ENCODE results near the gene ZNF674. TPM values are rescaled to one million over a fixed set of nuclear protein-coding genes. Genes with fewer than 3 reads are reported as not detected.
"Not testable (repeated sequence)": the region's sequence is repeated elsewhere in the genome, so short reads cannot be mapped to it uniquely, and the experiment has no call there.

ZNF674 gene
- total RNA-seq, 1 experiment from 2014 or later: 1.5 TPM

GRCh38 chrX:46573331-46573891 lies 28.2 kb upstream of the ZNF674 start, which contains the start of gene CHST7:
CHST7 (plus strand) TSS chrX:46573765; CDS start chrX:46573932, 167 bp downstream.
- DNase-seq (ENCODE audit: low read depth, low spot score): peak; percentile 64

GRCh38 chrX:46572340-46572936 lies 27.2 kb upstream of the ZNF674 start:
- no peak for DNase-seq (ENCODE audit: low read depth, low spot score)
- in situ Hi-C loops (cut with HindIII; ENCODE audit: low pct_unique_long_range_greater_than_20kb, low sequenced_read_pairs): no loop called here

More at GRCh38 chrX:46573331-46573891, 28.2 kb upstream of the ZNF674 start, which contains the start of gene CHST7:
- in situ Hi-C loops (cut with HindIII; ENCODE audit: low pct_unique_long_range_greater_than_20kb, low sequenced_read_pairs): no loop called here

GRCh38 chrX:46571423-46572339 lies 26.5 kb upstream of the ZNF674 start:
- no peak for DNase-seq (ENCODE audit: low read depth, low spot score)
- in situ Hi-C loops (cut with HindIII; ENCODE audit: low pct_unique_long_range_greater_than_20kb, low sequenced_read_pairs): no loop called here

GRCh38 chrX:46569621-46570020 lies 24.4 kb upstream of the ZNF674 start:
- in situ Hi-C loops (cut with HindIII; ENCODE audit: low pct_unique_long_range_greater_than_20kb, low sequenced_read_pairs): no loop called here
- DNase-seq (ENCODE audit: low read depth, low spot score): no peak

GRCh38 chrX:46567388-46567787 lies 22.2 kb upstream of the ZNF674 start:
- no peak for DNase-seq (ENCODE audit: low read depth, low spot score)
- in situ Hi-C loops (cut with HindIII; ENCODE audit: low pct_unique_long_range_greater_than_20kb, low sequenced_read_pairs): no loop called here

- in situ Hi-C loops (cut with HindIII; ENCODE audit: low pct_unique_long_range_greater_than_20kb, low sequenced_read_pairs): no loop called here
- no peak for DNase-seq (ENCODE audit: low read depth, low spot score)
Measured at GRCh38 chrX:46561824-46562657, 16.8 kb upstream of the ZNF674 start.

GRCh38 chrX:46559062-46559461 lies 13.8 kb upstream of the ZNF674 start:
- in situ Hi-C loops (cut with HindIII; ENCODE audit: low pct_unique_long_range_greater_than_20kb, low sequenced_read_pairs): no loop called here
- peak; percentile 65 for DNase-seq (ENCODE audit: low read depth, low spot score)

- in situ Hi-C loops (cut with HindIII; ENCODE audit: low pct_unique_long_range_greater_than_20kb, low sequenced_read_pairs): no loop called here
- peak; percentile 41 for DNase-seq (ENCODE audit: low read depth, low spot score)
Measured at GRCh38 chrX:46554942-46555341, 9.7 kb upstream of the ZNF674 start.

- in situ Hi-C loops (cut with HindIII; ENCODE audit: low pct_unique_long_range_greater_than_20kb, low sequenced_read_pairs): no loop called here
- DNase-seq (ENCODE audit: low read depth, low spot score): no peak
Measured at GRCh38 chrX:46553935-46554334, 8.7 kb upstream of the ZNF674 start.

- DNase-seq (ENCODE audit: low read depth, low spot score): no peak
Measured at GRCh38 chrX:46551494-46552128, 6.4 kb upstream of the ZNF674 start.

GRCh38 chrX:46549914-46550313 lies 4.7 kb upstream of the ZNF674 start:
- DNase-seq (ENCODE audit: low read depth, low spot score): no peak
- in situ Hi-C loops (cut with HindIII; ENCODE audit: low pct_unique_long_range_greater_than_20kb, low sequenced_read_pairs): no loop called here

More at GRCh38 chrX:46551494-46552128, 6.4 kb upstream of the ZNF674 start:
- in situ Hi-C loops (cut with HindIII; ENCODE audit: low pct_unique_long_range_greater_than_20kb, low sequenced_read_pairs): no loop called here

GRCh38 chrX:46547857-46548256 lies 2.6 kb upstream of the ZNF674 start:
- in situ Hi-C loops (cut with HindIII; ENCODE audit: low pct_unique_long_range_greater_than_20kb, low sequenced_read_pairs): no loop called here
- no peak for DNase-seq (ENCODE audit: low read depth, low spot score)

- in situ Hi-C loops (cut with HindIII; ENCODE audit: low pct_unique_long_range_greater_than_20kb, low sequenced_read_pairs); DNase-seq (ENCODE audit: low read depth, low spot score): not testable (repeated sequence)
Measured at GRCh38 chrX:46544527-46544926, 694 bp downstream of the ZNF674 start.

- in situ Hi-C loops (cut with HindIII; ENCODE audit: low pct_unique_long_range_greater_than_20kb, low sequenced_read_pairs): no loop called here
- DNase-seq (ENCODE audit: low read depth, low spot score): no peak
Measured at GRCh38 chrX:46543441-46543840, 1.8 kb downstream of the ZNF674 start.

- in situ Hi-C loops (cut with HindIII; ENCODE audit: low pct_unique_long_range_greater_than_20kb, low sequenced_read_pairs): no loop called here
- DNase-seq (ENCODE audit: low read depth, low spot score): no peak
Measured at GRCh38 chrX:46531442-46531841, 13.8 kb downstream of the ZNF674 start.

GRCh38 chrX:46530404-46530908 lies 14.8 kb downstream of the ZNF674 start:
- DNase-seq (ENCODE audit: low read depth, low spot score); in situ Hi-C loops (cut with HindIII; ENCODE audit: low pct_unique_long_range_greater_than_20kb, low sequenced_read_pairs): not testable (repeated sequence)
